Measurements from ENCODE around the gene DOCK4.

Gene DOCK4

DNA sequence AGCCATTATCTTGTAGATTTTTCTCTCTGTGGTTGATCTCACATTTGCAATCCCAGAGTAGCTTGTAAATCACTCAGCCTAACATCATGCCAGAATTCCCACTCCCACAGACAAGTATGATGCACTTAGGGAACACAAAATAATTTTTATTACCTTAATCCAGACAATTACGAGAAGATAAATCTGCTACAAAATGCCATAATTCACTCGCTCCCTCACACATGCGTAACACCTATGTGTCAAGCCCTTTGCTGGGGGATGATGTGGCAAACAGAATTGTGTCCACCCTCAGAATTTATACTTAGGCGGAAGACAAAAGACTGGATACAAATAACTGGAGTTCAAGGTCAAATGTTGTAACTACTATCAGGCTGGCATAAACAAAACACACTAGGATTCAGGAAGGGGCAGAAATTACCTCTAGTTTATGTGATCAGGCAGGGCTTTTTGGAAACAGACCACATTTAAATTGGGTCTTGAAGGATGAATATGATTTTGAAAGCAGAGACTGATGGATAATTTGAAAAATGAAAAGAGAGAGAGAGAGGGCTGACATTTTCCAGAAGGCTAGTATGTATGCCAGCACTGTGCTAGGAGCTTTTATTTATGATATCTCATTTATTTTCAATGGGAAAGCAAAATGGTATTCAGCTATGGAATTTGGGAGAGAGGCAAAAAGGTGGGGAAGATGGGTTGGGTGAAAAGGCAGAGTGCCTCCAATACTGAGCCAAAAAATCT, 69.8 kb downstream of the DOCK4 start:
- TF ChIP-seq, protein P1, sequence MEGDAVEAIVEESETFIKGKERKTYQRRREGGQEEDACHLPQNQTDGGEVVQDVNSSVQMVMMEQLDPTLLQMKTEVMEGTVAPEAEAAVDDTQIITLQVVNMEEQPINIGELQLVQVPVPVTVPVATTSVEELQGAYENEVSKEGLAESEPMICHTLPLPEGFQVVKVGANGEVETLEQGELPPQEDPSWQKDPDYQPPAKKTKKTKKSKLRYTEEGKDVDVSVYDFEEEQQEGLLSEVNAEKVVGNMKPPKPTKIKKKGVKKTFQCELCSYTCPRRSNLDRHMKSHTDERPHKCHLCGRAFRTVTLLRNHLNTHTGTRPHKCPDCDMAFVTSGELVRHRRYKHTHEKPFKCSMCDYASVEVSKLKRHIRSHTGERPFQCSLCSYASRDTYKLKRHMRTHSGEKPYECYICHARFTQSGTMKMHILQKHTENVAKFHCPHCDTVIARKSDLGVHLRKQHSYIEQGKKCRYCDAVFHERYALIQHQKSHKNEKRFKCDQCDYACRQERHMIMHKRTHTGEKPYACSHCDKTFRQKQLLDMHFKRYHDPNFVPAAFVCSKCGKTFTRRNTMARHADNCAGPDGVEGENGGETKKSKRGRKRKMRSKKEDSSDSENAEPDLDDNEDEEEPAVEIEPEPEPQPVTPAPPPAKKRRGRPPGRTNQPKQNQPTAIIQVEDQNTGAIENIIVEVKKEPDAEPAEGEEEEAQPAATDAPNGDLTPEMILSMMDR (IDR thresholded peaks at IDR 0.05) = no peak
- Histone ChIP-seq H3K9me3 (no peaks in the 10 kb centered on the region), H3K27ac (no peak overlapping the region), H3K4me3 (no peak overlapping the region), H3K36me3 (no peaks in the 10 kb centered on the region), H3K27me3 (no peaks in the 10 kb centered on the region), H3K4me1 (peaks cover 0 to 12% (median 3%) of the 10 kb centered on the region in 4 donors)
- DNase-seq = no peak
- intact Hi-C loops (cut with DNase I; ENCODE audit: low total_unique reads) = no loop called here

DNA sequence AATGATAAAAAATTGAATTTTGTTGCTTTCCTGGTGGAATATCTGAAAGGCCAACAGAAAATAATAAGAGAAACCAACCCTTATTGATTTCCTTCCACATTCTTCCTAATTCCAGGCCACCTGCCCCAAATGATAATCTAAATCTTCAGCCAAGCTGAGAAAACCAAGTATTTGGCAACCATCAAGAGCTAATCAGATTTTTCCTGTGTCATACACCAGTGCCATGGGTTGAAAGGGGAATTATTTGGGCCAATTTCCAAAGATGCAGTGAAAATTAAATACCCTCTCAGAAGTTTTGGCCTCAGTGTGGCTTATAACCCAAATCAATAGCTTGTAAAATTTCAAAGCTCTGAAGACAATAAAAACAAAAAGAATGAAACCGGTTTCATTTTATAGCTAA, 70.4 kb downstream of the DOCK4 start:
- Histone ChIP-seq H3K36me3 (no peaks in the 10 kb centered on the region), H3K4me1 (peaks cover 0 to 8% (median 3%) of the 10 kb centered on the region in 4 donors), H3K27ac (no peak overlapping the region), H3K27me3 (no peaks in the 10 kb centered on the region), H3K9me3 (no peaks in the 10 kb centered on the region), H3K4me3 (no peak overlapping the region)
- intact Hi-C loops (cut with DNase I; ENCODE audit: low total_unique reads) = no loop called here
- TF ChIP-seq, protein P1 (IDR thresholded peaks at IDR 0.05) = no peak
- no peak for DNase-seq

DNA sequence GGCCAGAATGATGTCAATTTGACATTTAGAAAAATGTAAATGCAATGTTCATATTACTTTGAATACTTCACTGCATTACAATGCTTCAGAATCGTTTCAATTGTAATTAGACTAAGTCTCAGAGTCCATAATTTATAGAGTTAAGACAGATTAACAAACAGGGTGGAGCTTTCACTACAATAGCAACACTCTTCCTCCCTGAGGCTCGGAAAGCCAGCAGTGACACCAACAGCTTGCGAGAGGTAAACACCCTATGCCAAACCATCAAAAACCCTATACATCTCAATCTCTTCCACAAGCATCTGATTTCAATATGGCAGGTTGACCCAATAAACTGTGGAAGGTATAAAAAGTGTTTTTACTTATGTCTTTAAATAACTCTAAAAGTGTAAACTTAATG, 72.2 kb downstream of the DOCK4 start:
- TF ChIP-seq, protein P1 (IDR thresholded peaks at IDR 0.05) = no peak
- Histone ChIP-seq H3K27me3 (no peaks in the 10 kb centered on the region), H3K4me3 (no peak overlapping the region), H3K4me1 (peaks cover 0 to 8% (median 0%) of the 10 kb centered on the region in 4 donors), H3K9me3 (no peaks in the 10 kb centered on the region), H3K27ac (no peak overlapping the region), H3K36me3 (no peaks in the 10 kb centered on the region)
- no peak for DNase-seq
- intact Hi-C loops (cut with DNase I; ENCODE audit: low total_unique reads) = no loop called here

DNA sequence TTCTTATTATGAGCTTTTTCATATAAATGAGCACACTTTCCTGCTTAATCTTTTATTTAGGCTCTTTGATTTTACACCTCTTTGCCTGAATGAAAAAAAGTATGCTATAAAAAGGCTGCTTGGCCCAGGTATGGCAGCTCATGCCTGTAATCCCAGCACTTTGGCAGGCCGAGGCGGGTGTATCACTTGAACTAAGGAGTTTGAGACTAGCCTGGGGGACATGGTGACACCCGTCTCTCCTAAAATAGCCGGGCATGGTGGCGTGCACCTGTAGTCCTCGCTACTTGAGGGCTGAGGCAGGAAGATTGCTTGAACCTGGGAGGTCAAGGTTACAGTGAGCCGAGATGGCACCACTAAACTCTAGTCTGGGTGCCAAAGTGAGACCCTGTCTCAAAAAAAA, 72.9 kb downstream of the DOCK4 start:
- H3K4me1 ChIP-seq = peaks cover 0 to 8% (median 0%) of the 10 kb centered on the region in 4 donors
- H3K27me3 ChIP-seq = no peaks in the 10 kb centered on the region
- TF ChIP-seq, protein P1 (IDR thresholded peaks at IDR 0.05) = no peak
- no peak overlapping the region for H3K4me3 ChIP-seq
- intact Hi-C loops (cut with DNase I; ENCODE audit: low total_unique reads) = no loop called here
- DNase-seq = no peak
- H3K36me3 ChIP-seq = no peaks in the 10 kb centered on the region
- H3K27ac ChIP-seq = no peak overlapping the region
- no peaks in the 10 kb centered on the region for H3K9me3 ChIP-seq

DNA sequence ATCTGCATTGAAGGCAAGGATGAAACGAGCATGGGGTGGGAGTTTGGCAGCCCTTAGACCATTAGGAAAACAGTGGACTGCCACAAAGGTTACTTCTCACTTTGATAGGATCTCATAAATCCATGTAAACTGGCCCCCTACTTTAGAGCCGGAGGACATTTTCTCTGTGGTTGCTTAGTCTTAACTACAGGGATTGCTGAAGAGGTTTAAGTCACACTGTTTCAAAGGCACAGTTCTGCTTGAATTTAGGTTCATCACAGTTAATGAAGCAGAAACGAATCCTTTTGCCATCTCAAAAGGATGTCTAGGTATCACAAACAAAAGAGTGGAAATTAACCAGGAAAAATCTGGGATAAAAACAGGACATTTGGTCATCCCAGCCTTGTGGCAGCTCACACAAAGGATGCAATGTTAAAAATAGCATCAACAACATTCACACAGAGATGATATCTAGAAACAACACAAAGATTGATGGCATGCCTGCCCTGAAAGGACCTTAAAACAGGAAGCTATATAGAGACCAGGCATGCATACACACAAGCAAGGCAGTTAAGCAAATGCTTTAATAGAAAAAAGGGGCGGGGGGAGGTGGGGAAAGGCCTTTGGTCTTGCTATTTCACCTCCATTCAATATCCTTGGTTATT, 74.0 kb downstream of the DOCK4 start:
- no peaks in the 10 kb centered on the region for H3K9me3 ChIP-seq
- TF ChIP-seq, protein P1 (IDR thresholded peaks at IDR 0.05) = no peak
- H3K27me3 ChIP-seq = no peaks in the 10 kb centered on the region
- no peak for DNase-seq
- intact Hi-C loops (cut with DNase I; ENCODE audit: low total_unique reads) = no loop called here
- no peak overlapping the region for H3K27ac ChIP-seq
- H3K4me3 ChIP-seq = no peak overlapping the region
- peaks cover 0 to 8% (median 0%) of the 10 kb centered on the region in 4 donors for H3K4me1 ChIP-seq
- H3K36me3 ChIP-seq = no peaks in the 10 kb centered on the region
